Measurements from ENCODE around the gene FBXW11. TPM values are rescaled to one million over a fixed set of nuclear protein-coding genes. Genes with fewer than 3 reads are reported as not detected.
A peak's percentile ranks its signal among the peaks of the same experiment; 100 is the strongest.

FBXW11 gene
- total RNA-seq, 1 donor from 2014 or later: 62.1 TPM

DNA sequence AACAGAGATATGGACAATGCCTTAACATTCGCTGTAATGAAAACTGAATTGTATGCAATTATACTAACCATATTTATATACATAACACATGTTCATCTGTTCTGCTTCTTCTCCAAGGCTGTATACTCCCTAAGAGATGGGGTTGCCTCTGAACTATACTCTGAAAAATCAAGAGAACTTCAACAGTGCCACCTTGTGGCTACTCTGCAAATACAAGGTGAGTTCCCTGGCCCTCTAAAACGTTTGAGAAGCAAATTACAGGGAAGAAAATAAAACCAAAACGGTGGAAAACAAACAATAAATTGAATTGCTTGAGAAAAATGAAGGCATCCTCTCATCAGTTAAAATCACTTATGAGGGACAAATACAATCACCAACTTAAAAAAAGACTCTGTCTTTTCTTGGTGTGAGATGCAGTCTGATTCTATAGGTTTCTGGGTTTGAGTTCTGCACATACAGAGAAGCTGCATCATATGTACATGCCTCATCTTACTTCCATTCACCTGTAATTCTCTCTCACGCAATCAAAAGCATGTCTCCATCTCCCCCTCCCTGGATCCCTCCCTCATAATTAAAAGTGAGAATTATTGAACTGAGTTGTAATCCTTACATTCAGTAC lies 98.6 kb downstream of the FBXW11 start:
- H3K27ac Mint-ChIP-seq: no peak overlapping the region
- no peak for DNase-seq (ENCODE audit: low spot score in 2 of 2, unreplicated experiment in 2 of 2)
- TF ChIP-seq, protein P1, sequence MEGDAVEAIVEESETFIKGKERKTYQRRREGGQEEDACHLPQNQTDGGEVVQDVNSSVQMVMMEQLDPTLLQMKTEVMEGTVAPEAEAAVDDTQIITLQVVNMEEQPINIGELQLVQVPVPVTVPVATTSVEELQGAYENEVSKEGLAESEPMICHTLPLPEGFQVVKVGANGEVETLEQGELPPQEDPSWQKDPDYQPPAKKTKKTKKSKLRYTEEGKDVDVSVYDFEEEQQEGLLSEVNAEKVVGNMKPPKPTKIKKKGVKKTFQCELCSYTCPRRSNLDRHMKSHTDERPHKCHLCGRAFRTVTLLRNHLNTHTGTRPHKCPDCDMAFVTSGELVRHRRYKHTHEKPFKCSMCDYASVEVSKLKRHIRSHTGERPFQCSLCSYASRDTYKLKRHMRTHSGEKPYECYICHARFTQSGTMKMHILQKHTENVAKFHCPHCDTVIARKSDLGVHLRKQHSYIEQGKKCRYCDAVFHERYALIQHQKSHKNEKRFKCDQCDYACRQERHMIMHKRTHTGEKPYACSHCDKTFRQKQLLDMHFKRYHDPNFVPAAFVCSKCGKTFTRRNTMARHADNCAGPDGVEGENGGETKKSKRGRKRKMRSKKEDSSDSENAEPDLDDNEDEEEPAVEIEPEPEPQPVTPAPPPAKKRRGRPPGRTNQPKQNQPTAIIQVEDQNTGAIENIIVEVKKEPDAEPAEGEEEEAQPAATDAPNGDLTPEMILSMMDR (IDR thresholded peaks at IDR 0.05; ENCODE audit: unreplicated experiment): peak; percentile 76
- H3K27me3 Mint-ChIP-seq (ENCODE audit: low read depth): no peaks in the 10 kb centered on the region
- peaks cover 6% of the 10 kb centered on the region for H3K4me1 Mint-ChIP-seq
- no peaks in the 10 kb centered on the region for H3K9me3 Mint-ChIP-seq
- no peak overlapping the region for H3K4me3 Mint-ChIP-seq
- H3K36me3 Mint-ChIP-seq: peaks cover 6% of the 10 kb centered on the region

DNA sequence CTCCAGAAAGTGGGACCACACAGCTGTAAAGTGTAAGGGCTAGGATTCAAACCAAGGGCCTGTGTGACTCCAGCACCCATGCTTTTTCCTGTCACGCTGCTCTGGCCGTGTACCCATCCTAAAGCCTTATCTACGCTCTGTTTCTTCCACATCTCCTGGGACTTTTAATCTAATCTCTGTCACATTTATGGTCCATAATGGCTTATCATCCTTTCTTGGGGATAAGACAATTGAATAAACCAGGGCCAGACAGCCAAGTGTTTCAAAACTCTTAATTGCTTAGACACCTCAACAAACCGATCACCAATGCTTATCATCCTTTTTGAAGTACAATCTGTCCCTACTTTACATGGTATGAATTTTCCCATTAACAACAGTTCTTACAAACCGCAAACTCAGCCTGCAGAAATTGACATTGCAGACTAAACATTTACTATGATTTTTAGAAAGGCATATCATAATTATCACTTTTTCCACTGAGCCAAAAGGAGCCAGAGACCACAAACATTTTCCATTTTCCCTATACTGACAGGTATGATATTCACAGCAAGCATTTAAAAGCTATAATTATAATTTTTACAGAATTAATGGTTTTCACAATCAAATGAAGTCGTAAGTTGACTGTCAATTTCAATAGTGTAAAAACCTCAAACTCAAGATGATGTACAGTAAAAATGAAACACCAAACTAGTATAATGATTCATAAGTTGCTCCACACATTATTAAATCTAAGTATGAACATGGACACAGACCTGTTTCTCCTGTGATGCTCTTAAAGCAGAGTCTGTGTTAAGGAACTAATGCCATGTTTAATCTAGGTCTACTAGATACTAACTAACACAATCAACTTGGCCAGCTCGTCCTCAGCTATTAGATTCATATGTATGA lies 99.5 kb downstream of the FBXW11 start:
- Mint-ChIP-seq H3K27me3 (ENCODE audit: low read depth) (no peaks in the 10 kb centered on the region), H3K4me3 (no peak overlapping the region), H3K9me3 (no peaks in the 10 kb centered on the region), H3K4me1 (peaks cover 2% of the 10 kb centered on the region), H3K36me3 (peaks cover 6% of the 10 kb centered on the region), H3K27ac (no peak overlapping the region)
- no peak for DNase-seq (ENCODE audit: low spot score in 2 of 2, unreplicated experiment in 2 of 2)
- TF ChIP-seq, protein P1 (IDR thresholded peaks at IDR 0.05; ENCODE audit: unreplicated experiment): no peak

DNA sequence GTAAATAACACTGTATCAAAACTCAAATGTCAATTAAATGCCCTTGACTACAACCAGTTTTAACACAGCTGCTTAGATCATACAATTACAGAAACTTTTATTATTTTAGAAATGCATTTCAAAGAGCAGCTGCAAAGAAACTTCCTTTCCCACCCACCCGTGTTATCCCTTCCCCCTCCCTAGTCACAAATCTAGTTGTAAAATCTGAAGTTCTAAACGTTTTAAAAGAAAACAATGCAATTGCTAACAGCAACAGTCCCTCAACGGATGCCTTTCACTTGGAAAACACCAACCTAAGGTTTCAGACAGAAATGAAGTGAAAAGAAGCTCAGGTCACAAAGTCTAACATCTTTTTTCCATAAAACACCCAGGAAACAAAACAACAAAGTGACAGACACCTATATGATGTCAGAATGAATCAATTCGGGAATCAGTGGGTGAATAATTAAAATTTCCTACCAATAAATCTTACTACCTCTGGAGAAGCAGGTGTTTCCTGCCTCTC lies 100.3 kb downstream of the FBXW11 start:
- Mint-ChIP-seq H3K27me3 (ENCODE audit: low read depth) (no peaks in the 10 kb centered on the region), H3K27ac (no peak overlapping the region), H3K36me3 (peaks cover 6% of the 10 kb centered on the region), H3K4me3 (no peak overlapping the region), H3K9me3 (no peaks in the 10 kb centered on the region), H3K4me1 (peaks cover 2% of the 10 kb centered on the region)
- no peak for DNase-seq (ENCODE audit: low spot score in 2 of 2, unreplicated experiment in 2 of 2)
- TF ChIP-seq, protein P1 (IDR thresholded peaks at IDR 0.05; ENCODE audit: unreplicated experiment): no peak

DNA sequence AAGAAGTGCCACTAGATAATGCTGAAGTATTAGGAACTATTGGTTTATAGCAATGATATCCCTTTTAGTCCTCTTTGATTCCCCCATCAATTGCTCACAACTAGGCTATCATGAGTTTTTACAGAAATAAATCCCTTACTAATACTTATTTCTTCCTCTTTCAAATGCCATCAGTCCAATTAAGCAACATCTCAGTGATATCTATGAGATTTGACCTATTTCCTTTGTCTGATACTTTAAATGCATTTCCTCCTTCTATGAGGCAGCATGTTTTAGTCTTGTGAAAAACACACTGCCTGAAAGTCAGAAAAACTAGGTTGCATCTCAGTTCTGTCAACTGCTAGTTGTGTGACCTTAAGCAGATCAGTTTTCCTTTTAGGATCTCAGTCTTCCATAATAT lies 101.6 kb downstream of the FBXW11 start:
- Mint-ChIP-seq H3K27ac (no peak overlapping the region), H3K9me3 (no peaks in the 10 kb centered on the region), H3K4me3 (no peak overlapping the region), H3K36me3 (peaks cover 6% of the 10 kb centered on the region), H3K4me1 (peaks cover 8% of the 10 kb centered on the region), H3K27me3 (ENCODE audit: low read depth) (no peaks in the 10 kb centered on the region)
- TF ChIP-seq, protein P1 (IDR thresholded peaks at IDR 0.05; ENCODE audit: unreplicated experiment): no peak
- DNase-seq (ENCODE audit: low spot score in 2 of 2, unreplicated experiment in 2 of 2): no peak

DNA sequence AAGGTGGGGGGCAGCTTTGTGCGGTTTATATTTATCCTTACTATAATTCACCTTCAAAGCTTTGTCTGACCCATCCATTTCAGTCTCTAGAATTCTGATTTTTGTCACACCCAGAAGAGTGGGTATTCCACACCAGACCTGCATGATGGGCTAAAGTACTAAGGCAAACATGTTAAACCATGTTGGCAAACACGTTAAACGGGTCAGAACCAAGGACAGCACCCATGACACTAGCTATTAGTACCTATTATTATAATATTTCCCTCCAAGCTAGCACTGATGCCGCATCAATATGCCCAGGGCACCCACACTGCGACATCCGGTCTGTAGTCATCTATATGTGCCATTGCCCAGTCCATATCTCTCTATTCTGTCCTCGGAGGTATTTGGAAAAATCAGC lies 104.7 kb downstream of the FBXW11 start:
- TF ChIP-seq, protein P1 (IDR thresholded peaks at IDR 0.05; ENCODE audit: unreplicated experiment): no peak
- H3K9me3 Mint-ChIP-seq: no peaks in the 10 kb centered on the region
- no peak for DNase-seq (ENCODE audit: low spot score in 2 of 2, unreplicated experiment in 2 of 2)
- H3K4me1 Mint-ChIP-seq: peaks cover 14% of the 10 kb centered on the region
- no peak overlapping the region for H3K4me3 Mint-ChIP-seq
- no peak overlapping the region for H3K27ac Mint-ChIP-seq
- peaks cover 2% of the 10 kb centered on the region for H3K36me3 Mint-ChIP-seq
- H3K27me3 Mint-ChIP-seq (ENCODE audit: low read depth): no peaks in the 10 kb centered on the region
